SIG-M5 treated with dmso at 0.1 percent for 504 hours (cell line): ENCODE data around the gene CCDC28B.

Experiments used
- DNase-seq: peaks from one replicate; lab custom pipeline; 2025; ENCODE audit not compliant: unreplicated experiment; lab: John Stamatoyannopoulos, UW

The CCDC28B gene

GRCh38 chr1:32192220-32192948, 8.0 kb upstream of the CCDC28B start:
- DNase-seq, result no peak

GRCh38 chr1:32194984-32195383, 5.4 kb upstream of the CCDC28B start:
- DNase-seq, result no peak

GRCh38 chr1:32195531-32195930, 4.9 kb upstream of the CCDC28B start:
- no peak for DNase-seq

- no peak for DNase-seq
Observed at GRCh38 chr1:32195972-32196823, 4.2 kb upstream of the CCDC28B start.

- DNase-seq, result no peak
Observed at GRCh38 chr1:32197074-32197473, 3.3 kb upstream of the CCDC28B start.

- no peak for DNase-seq
Observed at GRCh38 chr1:32197837-32198236, 2.6 kb upstream of the CCDC28B start.

GRCh38 chr1:32198237-32199042, 2.0 kb upstream of the CCDC28B start:
- no peak for DNase-seq

- DNase-seq, result no peak
Observed at GRCh38 chr1:32199043-32199716, 1.2 kb upstream of the CCDC28B start.

GRCh38 chr1:32199717-32200072, 700 bp upstream of the CCDC28B start:
- no peak for DNase-seq

GRCh38 chr1:32201011-32201855, 838 bp downstream of the CCDC28B start:
- peak; percentile 40 for DNase-seq

GRCh38 chr1:32204943-32205361, 4.6 kb downstream of the CCDC28B start:
- no peak for DNase-seq

- DNase-seq, result peak; percentile 58
Observed at GRCh38 chr1:32205401-32206370, 5.3 kb downstream of the CCDC28B start, which contains the start of gene IQCC. Gene IQCC (plus strand): TSS chr1:32205671. CDS start chr1:32205682, 11 bp downstream.

GRCh38 chr1:32208469-32208868, 8.1 kb downstream of the CCDC28B start:
- DNase-seq, result no peak

GRCh38 chr1:32208891-32209328, 8.5 kb downstream of the CCDC28B start, which contains the start of gene DCDC2B:
Gene DCDC2B (plus strand): TSS chr1:32209089. CDS start chr1:32209094, 5 bp downstream.
- no peak for DNase-seq

GRCh38 chr1:32215629-32216480, 15.5 kb downstream of the CCDC28B start:
- peak; percentile 48 for DNase-seq

GRCh38 chr1:32216566-32216965, 16.2 kb downstream of the CCDC28B start:
- DNase-seq, result no peak

- no peak for DNase-seq
Observed at GRCh38 chr1:32219022-32219421, 18.6 kb downstream of the CCDC28B start.
